ENCODE measurements around the gene CHST15.

DNA sequence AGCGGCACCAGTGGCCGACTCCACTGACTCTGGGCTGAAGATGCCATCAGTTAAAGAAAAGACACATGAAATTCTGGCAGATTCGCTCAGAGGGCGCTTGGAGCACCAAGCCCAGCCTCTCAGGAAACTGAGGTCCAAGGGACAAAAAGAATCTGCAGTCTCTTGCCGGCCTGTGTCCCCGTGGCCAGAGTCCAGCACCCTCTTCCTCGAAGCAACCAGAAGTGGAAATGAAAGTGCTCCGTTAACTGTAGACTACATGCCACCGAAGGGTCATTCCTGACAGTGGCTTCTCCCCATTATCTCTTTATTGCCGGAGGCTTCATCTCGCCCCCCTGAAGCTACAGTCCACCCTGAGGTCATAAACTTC, 1.0 kb upstream of the CHST15 start:
- TF ChIP-seq EZH2 (IDR thresholded peaks at IDR 0.05; ENCODE audit: insufficient read depth, poor library complexity, severe bottlenecking) (no peak), EZH2phosphoT487 (IDR thresholded peaks at IDR 0.05; ENCODE audit: insufficient read depth, low read depth) (no peak)
